ENCODE data around the gene CSMD2. TPM values are rescaled to one million over a fixed set of nuclear protein-coding genes. Genes with fewer than 3 reads are reported as not detected.

The CSMD2 gene
- total RNA-seq, 1 experiment from 2014 or later, result 13.2 TPM

DNA sequence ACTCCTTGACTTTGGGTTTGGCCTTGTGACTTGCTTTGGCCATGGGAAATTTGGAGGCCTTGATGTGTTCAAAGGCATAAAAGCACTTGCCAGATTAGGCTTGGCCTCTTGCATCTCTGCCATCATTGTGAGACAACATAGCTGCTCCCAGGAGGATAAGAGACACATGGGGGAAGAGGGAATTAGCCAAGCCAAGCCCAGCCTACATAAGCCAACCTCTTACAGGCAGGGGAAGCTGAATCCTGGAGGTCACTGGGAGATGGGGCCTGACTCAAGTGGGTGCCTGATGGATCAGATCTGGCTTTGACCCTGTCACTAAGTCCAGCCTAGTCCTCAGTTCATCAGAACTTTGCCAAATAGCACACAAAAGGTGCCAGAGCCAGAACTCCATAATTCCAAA lies 338.7 kb downstream of the CSMD2 start:
- H3K4me1 Mint-ChIP-seq, result no peaks in the 10 kb centered on the region
- CTCF ChIA-PET, result no interaction called here
- ATAC-seq, result no peak
- TF ChIP-seq, protein P1, sequence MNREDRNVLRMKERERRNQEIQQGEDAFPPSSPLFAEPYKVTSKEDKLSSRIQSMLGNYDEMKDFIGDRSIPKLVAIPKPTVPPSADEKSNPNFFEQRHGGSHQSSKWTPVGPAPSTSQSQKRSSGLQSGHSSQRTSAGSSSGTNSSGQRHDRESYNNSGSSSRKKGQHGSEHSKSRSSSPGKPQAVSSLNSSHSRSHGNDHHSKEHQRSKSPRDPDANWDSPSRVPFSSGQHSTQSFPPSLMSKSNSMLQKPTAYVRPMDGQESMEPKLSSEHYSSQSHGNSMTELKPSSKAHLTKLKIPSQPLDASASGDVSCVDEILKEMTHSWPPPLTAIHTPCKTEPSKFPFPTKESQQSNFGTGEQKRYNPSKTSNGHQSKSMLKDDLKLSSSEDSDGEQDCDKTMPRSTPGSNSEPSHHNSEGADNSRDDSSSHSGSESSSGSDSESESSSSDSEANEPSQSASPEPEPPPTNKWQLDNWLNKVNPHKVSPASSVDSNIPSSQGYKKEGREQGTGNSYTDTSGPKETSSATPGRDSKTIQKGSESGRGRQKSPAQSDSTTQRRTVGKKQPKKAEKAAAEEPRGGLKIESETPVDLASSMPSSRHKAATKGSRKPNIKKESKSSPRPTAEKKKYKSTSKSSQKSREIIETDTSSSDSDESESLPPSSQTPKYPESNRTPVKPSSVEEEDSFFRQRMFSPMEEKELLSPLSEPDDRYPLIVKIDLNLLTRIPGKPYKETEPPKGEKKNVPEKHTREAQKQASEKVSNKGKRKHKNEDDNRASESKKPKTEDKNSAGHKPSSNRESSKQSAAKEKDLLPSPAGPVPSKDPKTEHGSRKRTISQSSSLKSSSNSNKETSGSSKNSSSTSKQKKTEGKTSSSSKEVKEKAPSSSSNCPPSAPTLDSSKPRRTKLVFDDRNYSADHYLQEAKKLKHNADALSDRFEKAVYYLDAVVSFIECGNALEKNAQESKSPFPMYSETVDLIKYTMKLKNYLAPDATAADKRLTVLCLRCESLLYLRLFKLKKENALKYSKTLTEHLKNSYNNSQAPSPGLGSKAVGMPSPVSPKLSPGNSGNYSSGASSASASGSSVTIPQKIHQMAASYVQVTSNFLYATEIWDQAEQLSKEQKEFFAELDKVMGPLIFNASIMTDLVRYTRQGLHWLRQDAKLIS (CRISPR knock-in tag; IDR thresholded peaks at IDR 0.05; ENCODE audit: borderline replicate concordance), result no peak
- TF ChIP-seq ATF1 (CRISPR knock-in tag; IDR thresholded peaks at IDR 0.05) (no peak), ZBTB21 (CRISPR knock-in tag; IDR thresholded peaks at IDR 0.05; ENCODE audit: borderline replicate concordance) (no peak), GABPB1 (CRISPR knock-in tag; IDR thresholded peaks at IDR 0.05) (no peak), ZNF423 (CRISPR knock-in tag; IDR thresholded peaks at IDR 0.05) (no peak), NFE2L1 (CRISPR knock-in tag; IDR thresholded peaks at IDR 0.05) (no peak), TEAD1 (CRISPR knock-in tag; IDR thresholded peaks at IDR 0.05) (no peak), SP1 (CRISPR knock-in tag; conservative IDR thresholded peaks at IDR 0.05) (no peak), JUN (CRISPR knock-in tag; IDR thresholded peaks at IDR 0.05) (no peak)
- TF ChIP-seq, protein P2, sequence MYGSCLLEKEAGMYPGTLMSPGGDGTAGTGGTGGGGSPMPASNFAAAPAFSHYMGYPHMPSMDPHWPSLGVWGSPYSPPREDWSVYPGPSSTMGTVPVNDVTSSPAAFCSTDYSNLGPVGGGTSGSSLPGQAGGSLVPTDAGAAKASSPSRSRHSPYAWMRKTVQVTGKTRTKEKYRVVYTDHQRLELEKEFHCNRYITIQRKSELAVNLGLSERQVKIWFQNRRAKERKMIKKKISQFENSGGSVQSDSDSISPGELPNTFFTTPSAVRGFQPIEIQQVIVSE (CRISPR knock-in tag; IDR thresholded peaks at IDR 0.05; ENCODE audit: borderline replicate concordance), result no peak
- TF ChIP-seq, protein P3, sequence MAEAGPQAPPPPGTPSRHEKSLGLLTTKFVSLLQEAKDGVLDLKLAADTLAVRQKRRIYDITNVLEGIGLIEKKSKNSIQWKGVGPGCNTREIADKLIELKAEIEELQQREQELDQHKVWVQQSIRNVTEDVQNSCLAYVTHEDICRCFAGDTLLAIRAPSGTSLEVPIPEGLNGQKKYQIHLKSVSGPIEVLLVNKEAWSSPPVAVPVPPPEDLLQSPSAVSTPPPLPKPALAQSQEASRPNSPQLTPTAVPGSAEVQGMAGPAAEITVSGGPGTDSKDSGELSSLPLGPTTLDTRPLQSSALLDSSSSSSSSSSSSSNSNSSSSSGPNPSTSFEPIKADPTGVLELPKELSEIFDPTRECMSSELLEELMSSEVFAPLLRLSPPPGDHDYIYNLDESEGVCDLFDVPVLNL (CRISPR knock-in tag; IDR thresholded peaks at IDR 0.05; ENCODE audit: borderline replicate concordance, low read depth), result no peak
- TF ChIP-seq, protein P4, sequence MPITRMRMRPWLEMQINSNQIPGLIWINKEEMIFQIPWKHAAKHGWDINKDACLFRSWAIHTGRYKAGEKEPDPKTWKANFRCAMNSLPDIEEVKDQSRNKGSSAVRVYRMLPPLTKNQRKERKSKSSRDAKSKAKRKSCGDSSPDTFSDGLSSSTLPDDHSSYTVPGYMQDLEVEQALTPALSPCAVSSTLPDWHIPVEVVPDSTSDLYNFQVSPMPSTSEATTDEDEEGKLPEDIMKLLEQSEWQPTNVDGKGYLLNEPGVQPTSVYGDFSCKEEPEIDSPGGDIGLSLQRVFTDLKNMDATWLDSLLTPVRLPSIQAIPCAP (CRISPR knock-in tag; IDR thresholded peaks at IDR 0.05), result no peak
- TF ChIP-seq, protein P5, sequence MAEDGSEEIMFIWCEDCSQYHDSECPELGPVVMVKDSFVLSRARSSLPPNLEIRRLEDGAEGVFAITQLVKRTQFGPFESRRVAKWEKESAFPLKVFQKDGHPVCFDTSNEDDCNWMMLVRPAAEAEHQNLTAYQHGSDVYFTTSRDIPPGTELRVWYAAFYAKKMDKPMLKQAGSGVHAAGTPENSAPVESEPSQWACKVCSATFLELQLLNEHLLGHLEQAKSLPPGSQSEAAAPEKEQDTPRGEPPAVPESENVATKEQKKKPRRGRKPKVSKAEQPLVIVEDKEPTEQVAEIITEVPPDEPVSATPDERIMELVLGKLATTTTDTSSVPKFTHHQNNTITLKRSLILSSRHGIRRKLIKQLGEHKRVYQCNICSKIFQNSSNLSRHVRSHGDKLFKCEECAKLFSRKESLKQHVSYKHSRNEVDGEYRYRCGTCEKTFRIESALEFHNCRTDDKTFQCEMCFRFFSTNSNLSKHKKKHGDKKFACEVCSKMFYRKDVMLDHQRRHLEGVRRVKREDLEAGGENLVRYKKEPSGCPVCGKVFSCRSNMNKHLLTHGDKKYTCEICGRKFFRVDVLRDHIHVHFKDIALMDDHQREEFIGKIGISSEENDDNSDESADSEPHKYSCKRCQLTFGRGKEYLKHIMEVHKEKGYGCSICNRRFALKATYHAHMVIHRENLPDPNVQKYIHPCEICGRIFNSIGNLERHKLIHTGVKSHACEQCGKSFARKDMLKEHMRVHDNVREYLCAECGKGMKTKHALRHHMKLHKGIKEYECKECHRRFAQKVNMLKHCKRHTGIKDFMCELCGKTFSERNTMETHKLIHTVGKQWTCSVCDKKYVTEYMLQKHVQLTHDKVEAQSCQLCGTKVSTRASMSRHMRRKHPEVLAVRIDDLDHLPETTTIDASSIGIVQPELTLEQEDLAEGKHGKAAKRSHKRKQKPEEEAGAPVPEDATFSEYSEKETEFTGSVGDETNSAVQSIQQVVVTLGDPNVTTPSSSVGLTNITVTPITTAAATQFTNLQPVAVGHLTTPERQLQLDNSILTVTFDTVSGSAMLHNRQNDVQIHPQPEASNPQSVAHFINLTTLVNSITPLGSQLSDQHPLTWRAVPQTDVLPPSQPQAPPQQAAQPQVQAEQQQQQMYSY (CRISPR knock-in tag; IDR thresholded peaks at IDR 0.05), result no peak
- TF ChIP-seq, protein P6, sequence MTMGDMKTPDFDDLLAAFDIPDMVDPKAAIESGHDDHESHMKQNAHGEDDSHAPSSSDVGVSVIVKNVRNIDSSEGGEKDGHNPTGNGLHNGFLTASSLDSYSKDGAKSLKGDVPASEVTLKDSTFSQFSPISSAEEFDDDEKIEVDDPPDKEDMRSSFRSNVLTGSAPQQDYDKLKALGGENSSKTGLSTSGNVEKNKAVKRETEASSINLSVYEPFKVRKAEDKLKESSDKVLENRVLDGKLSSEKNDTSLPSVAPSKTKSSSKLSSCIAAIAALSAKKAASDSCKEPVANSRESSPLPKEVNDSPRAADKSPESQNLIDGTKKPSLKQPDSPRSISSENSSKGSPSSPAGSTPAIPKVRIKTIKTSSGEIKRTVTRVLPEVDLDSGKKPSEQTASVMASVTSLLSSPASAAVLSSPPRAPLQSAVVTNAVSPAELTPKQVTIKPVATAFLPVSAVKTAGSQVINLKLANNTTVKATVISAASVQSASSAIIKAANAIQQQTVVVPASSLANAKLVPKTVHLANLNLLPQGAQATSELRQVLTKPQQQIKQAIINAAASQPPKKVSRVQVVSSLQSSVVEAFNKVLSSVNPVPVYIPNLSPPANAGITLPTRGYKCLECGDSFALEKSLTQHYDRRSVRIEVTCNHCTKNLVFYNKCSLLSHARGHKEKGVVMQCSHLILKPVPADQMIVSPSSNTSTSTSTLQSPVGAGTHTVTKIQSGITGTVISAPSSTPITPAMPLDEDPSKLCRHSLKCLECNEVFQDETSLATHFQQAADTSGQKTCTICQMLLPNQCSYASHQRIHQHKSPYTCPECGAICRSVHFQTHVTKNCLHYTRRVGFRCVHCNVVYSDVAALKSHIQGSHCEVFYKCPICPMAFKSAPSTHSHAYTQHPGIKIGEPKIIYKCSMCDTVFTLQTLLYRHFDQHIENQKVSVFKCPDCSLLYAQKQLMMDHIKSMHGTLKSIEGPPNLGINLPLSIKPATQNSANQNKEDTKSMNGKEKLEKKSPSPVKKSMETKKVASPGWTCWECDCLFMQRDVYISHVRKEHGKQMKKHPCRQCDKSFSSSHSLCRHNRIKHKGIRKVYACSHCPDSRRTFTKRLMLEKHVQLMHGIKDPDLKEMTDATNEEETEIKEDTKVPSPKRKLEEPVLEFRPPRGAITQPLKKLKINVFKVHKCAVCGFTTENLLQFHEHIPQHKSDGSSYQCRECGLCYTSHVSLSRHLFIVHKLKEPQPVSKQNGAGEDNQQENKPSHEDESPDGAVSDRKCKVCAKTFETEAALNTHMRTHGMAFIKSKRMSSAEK (CRISPR knock-in tag; IDR thresholded peaks at IDR 0.05; ENCODE audit: borderline replicate concordance), result no peak
- TF ChIP-seq, protein P7, sequence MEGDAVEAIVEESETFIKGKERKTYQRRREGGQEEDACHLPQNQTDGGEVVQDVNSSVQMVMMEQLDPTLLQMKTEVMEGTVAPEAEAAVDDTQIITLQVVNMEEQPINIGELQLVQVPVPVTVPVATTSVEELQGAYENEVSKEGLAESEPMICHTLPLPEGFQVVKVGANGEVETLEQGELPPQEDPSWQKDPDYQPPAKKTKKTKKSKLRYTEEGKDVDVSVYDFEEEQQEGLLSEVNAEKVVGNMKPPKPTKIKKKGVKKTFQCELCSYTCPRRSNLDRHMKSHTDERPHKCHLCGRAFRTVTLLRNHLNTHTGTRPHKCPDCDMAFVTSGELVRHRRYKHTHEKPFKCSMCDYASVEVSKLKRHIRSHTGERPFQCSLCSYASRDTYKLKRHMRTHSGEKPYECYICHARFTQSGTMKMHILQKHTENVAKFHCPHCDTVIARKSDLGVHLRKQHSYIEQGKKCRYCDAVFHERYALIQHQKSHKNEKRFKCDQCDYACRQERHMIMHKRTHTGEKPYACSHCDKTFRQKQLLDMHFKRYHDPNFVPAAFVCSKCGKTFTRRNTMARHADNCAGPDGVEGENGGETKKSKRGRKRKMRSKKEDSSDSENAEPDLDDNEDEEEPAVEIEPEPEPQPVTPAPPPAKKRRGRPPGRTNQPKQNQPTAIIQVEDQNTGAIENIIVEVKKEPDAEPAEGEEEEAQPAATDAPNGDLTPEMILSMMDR (IDR thresholded peaks at IDR 0.05), result no peak
- TF ChIP-seq, protein P8, sequence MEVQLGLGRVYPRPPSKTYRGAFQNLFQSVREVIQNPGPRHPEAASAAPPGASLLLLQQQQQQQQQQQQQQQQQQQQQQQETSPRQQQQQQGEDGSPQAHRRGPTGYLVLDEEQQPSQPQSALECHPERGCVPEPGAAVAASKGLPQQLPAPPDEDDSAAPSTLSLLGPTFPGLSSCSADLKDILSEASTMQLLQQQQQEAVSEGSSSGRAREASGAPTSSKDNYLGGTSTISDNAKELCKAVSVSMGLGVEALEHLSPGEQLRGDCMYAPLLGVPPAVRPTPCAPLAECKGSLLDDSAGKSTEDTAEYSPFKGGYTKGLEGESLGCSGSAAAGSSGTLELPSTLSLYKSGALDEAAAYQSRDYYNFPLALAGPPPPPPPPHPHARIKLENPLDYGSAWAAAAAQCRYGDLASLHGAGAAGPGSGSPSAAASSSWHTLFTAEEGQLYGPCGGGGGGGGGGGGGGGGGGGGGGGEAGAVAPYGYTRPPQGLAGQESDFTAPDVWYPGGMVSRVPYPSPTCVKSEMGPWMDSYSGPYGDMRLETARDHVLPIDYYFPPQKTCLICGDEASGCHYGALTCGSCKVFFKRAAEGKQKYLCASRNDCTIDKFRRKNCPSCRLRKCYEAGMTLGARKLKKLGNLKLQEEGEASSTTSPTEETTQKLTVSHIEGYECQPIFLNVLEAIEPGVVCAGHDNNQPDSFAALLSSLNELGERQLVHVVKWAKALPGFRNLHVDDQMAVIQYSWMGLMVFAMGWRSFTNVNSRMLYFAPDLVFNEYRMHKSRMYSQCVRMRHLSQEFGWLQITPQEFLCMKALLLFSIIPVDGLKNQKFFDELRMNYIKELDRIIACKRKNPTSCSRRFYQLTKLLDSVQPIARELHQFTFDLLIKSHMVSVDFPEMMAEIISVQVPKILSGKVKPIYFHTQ (CRISPR knock-in tag; IDR thresholded peaks at IDR 0.05), result no peak
- TF ChIP-seq, protein P9, sequence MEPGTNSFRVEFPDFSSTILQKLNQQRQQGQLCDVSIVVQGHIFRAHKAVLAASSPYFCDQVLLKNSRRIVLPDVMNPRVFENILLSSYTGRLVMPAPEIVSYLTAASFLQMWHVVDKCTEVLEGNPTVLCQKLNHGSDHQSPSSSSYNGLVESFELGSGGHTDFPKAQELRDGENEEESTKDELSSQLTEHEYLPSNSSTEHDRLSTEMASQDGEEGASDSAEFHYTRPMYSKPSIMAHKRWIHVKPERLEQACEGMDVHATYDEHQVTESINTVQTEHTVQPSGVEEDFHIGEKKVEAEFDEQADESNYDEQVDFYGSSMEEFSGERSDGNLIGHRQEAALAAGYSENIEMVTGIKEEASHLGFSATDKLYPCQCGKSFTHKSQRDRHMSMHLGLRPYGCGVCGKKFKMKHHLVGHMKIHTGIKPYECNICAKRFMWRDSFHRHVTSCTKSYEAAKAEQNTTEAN (CRISPR knock-in tag; IDR thresholded peaks at IDR 0.05), result no peak

More for the DNA sequence above, 338.7 kb downstream of the CSMD2 start:
- H3K27me3 Mint-ChIP-seq (ENCODE audit: low read depth), result peaks cover 7% of the 10 kb centered on the region
- H3K27ac Mint-ChIP-seq, result no peak overlapping the region
- POLR2A ChIA-PET, result no interaction called here
- no peak for DNase-seq (ENCODE audit: low spot score)
- H3K36me3 Mint-ChIP-seq, result peaks cover 37% of the 10 kb centered on the region
- peaks cover 27% of the 10 kb centered on the region for H3K9me3 Mint-ChIP-seq
- no peak overlapping the region for H3K4me3 Mint-ChIP-seq

Data from WTC11 (cell line).